Erythroblast (primary cell): Measurements from ENCODE around the gene C1orf50.

Experiments used
- GATA1 ChIP-seq: IDR thresholded peaks from 2 replicates; pipeline ENCODE4 v1.6.1; 2011; ENCODE audit warnings: low read depth, mild to moderate bottlenecking, control low read depth, low read length, moderate library complexity
- POLR2A ChIP-seq: IDR thresholded peaks from 2 replicates; pipeline ENCODE4 v1.6.1; 2011; ENCODE audit warnings: mild to moderate bottlenecking, low read length

DNA sequence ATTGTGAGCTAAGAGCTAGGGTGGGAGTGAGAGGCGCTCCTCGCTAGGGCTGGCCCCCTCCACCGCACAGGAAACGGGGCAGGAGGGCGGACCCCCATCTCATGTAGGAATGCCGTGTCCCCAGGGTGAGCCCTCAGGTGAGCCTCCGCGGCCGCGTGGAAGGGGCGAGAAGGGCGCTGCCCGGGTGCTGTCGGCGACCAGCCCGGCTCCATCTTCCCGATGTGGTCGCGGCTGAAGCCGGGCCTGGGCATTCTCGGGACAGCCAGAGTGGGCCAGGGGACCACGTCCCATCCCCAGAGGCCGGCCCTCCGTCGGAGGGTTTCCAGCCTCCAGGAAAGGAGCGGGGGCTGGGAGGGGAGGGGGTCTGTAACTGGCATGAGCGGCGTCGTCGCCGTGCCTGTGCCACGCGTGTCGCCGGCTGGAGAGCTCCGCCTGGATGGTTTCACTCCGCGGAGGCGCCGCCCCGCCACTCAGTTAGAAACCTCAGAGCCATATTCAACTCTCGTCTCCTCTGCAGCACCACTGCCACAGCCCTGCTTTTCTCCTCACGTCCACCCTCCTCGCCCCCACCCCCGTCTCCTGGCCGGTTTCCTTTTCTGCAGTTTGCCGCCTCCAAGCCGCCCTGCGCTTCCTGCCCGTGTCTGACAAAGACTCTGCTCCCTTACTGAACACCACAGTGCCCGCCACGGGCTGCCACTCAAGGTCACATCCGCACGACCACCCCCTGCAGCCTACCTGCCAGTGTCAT lies 18.1 kb downstream of the C1orf50 start, which contains the start of gene TMEM269:
- no peak for TF ChIP-seq POLR2A
- TF ChIP-seq GATA1, result no peak
